ENCODE results near the gene EHHADH.

The EHHADH gene

DNA sequence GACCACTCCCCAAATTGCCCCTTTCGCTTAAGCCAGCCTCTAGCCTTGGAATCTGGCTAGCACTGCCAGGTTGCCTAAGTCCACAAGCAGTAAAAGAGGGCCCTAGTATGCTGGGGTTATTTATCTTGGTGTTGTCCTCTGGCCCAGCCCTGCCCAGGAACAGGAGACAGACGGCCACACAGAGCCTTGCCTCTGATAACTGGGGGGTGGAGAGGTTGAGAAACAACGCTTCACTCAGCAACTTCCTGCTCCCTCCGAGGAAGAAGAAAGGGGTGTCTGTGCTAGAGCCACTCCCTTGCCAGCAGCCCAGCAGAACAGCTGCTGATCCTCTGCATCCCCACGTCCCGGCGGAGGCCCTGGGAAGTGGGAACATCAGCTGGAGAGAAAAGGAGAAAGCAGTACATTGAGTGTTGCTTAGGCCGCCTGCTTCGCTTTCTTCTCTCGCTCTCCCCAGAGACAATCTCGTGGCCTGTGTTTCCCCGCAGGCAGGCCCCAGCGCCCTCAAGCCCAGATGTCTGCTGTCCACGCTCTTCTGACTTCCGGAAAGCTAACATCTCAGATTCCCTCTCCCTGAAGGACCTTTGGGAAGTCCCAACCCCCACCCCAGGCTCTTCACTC lies 78.4 kb downstream of the EHHADH start:
- Histone ChIP-seq H4K20me1 (ENCODE audit: insufficient read depth) (no peaks in the 10 kb centered on the region), H3K4me3 (IDR thresholded peaks at IDR 0.05; ENCODE audit: insufficient read depth, low read depth, low read length) (no peak overlapping the region), H3K4me1 (ENCODE audit: low read depth, poor library complexity, severe bottlenecking) (no peaks in the 10 kb centered on the region), H3K27ac (no peak overlapping the region), H3K9ac (no peak overlapping the region), H3K27me3 (ENCODE audit: insufficient read depth, low read depth) (no peaks in the 10 kb centered on the region), H3K4me2 (no peak overlapping the region), H3K79me2 (ENCODE audit: insufficient read depth, low read depth) (no peaks in the 10 kb centered on the region), H3K36me3 (ENCODE audit: insufficient read depth) (no peaks in the 10 kb centered on the region), H2AFZ (ENCODE audit: low read depth) (no peak overlapping the region)
- TF ChIP-seq, protein P1, sequence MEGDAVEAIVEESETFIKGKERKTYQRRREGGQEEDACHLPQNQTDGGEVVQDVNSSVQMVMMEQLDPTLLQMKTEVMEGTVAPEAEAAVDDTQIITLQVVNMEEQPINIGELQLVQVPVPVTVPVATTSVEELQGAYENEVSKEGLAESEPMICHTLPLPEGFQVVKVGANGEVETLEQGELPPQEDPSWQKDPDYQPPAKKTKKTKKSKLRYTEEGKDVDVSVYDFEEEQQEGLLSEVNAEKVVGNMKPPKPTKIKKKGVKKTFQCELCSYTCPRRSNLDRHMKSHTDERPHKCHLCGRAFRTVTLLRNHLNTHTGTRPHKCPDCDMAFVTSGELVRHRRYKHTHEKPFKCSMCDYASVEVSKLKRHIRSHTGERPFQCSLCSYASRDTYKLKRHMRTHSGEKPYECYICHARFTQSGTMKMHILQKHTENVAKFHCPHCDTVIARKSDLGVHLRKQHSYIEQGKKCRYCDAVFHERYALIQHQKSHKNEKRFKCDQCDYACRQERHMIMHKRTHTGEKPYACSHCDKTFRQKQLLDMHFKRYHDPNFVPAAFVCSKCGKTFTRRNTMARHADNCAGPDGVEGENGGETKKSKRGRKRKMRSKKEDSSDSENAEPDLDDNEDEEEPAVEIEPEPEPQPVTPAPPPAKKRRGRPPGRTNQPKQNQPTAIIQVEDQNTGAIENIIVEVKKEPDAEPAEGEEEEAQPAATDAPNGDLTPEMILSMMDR (conservative IDR thresholded peaks at IDR 0.05; ENCODE audit: low read depth, low read length), result no peak

GRCh38 chr3:185172086-185173049 lies 81.5 kb downstream of the EHHADH start:
- Histone ChIP-seq H4K20me1 (ENCODE audit: insufficient read depth) (no peaks in the 10 kb centered on the region), H3K4me1 (ENCODE audit: low read depth, poor library complexity, severe bottlenecking) (no peaks in the 10 kb centered on the region), H3K36me3 (ENCODE audit: insufficient read depth) (no peaks in the 10 kb centered on the region), H3K4me3 (IDR thresholded peaks at IDR 0.05; ENCODE audit: insufficient read depth, low read depth, low read length) (no peak overlapping the region), H3K27ac (no peak overlapping the region), H3K9ac (no peak overlapping the region), H3K27me3 (ENCODE audit: insufficient read depth, low read depth) (no peaks in the 10 kb centered on the region), H3K4me2 (no peak overlapping the region), H2AFZ (ENCODE audit: low read depth) (no peak overlapping the region), H3K79me2 (ENCODE audit: insufficient read depth, low read depth) (no peaks in the 10 kb centered on the region)
- TF ChIP-seq, protein P1 (conservative IDR thresholded peaks at IDR 0.05; ENCODE audit: low read depth, low read length), result no peak

DNA sequence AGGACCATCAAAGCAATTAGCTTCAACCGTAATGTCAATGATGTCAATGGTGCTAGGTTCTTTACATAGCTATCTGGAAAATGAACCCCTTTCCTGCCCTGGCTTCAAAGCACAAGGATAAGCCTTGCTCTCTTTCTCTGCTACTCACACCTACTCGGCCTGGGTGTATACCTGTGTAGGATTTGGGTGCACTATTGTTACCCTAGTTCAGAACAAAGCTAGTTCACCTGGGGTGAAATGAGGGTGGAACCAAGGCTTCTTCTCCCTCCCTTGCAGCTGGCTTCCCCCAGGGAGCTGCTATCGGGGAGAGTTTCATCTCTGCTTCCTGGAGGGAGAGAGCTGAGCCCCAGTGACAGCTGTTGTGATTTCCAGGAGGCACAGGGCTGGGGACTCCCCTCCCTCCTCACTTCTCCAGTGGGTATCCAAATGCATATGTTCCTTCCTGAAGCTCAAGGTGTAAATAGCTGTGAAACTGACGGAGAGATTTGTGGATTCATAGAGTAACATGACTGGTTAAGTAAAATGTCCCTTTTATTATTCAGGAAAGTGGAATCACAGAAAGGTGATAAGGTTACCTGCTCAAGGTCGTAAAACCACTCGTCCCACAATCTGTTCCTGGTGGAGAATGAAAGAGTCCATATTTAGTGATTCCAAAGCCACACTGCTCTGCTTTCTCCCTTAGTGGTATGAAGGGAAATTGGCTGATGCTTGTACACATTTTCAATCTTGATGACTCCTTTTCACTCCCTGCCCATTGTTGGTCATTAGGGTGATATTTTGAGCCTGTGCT lies 89.2 kb downstream of the EHHADH start:
- H3K4me1 ChIP-seq (ENCODE audit: low read depth, poor library complexity, severe bottlenecking), result no peaks in the 10 kb centered on the region
- TF ChIP-seq, protein P1 (conservative IDR thresholded peaks at IDR 0.05; ENCODE audit: low read depth, low read length), result no peak
- no peak overlapping the region for H3K27ac ChIP-seq
- no peaks in the 10 kb centered on the region for H3K27me3 ChIP-seq (ENCODE audit: insufficient read depth, low read depth)
- H2AFZ ChIP-seq (ENCODE audit: low read depth), result no peak overlapping the region
- H3K4me3 ChIP-seq (IDR thresholded peaks at IDR 0.05; ENCODE audit: insufficient read depth, low read depth, low read length), result no peak overlapping the region
- no peaks in the 10 kb centered on the region for H3K79me2 ChIP-seq (ENCODE audit: insufficient read depth, low read depth)
- no peaks in the 10 kb centered on the region for H3K36me3 ChIP-seq (ENCODE audit: insufficient read depth)
- no peaks in the 10 kb centered on the region for H4K20me1 ChIP-seq (ENCODE audit: insufficient read depth)
- no peak overlapping the region for H3K9ac ChIP-seq
- H3K4me2 ChIP-seq, result no peak overlapping the region

DNA sequence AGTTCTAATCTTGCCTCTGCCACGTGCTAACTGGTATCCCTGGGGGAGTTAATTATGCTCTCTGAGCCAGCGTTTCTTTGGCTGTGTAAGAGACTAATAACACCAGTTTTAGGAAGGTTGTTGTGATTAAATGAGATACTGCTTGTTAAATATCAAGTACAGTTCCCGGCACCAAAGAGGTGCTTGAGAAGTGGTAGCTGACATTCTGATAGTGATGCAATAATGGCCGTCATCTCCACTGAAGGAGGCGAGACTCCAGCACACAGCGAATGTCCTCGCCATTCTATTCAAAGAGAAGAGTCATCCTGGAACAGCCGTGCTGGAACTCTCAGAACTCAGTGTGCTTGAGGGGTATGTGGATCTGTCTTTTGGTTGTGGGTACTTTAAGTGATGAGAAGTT lies 91.2 kb downstream of the EHHADH start:
- Histone ChIP-seq H3K4me2 (no peak overlapping the region), H3K4me1 (ENCODE audit: low read depth, poor library complexity, severe bottlenecking) (no peaks in the 10 kb centered on the region), H3K27ac (no peak overlapping the region), H3K36me3 (ENCODE audit: insufficient read depth) (no peaks in the 10 kb centered on the region), H3K27me3 (ENCODE audit: insufficient read depth, low read depth) (no peaks in the 10 kb centered on the region), H3K9ac (no peak overlapping the region), H2AFZ (ENCODE audit: low read depth) (no peak overlapping the region), H3K79me2 (ENCODE audit: insufficient read depth, low read depth) (no peaks in the 10 kb centered on the region), H3K4me3 (IDR thresholded peaks at IDR 0.05; ENCODE audit: insufficient read depth, low read depth, low read length) (no peak overlapping the region), H4K20me1 (ENCODE audit: insufficient read depth) (no peaks in the 10 kb centered on the region)
- TF ChIP-seq, protein P1 (conservative IDR thresholded peaks at IDR 0.05; ENCODE audit: low read depth, low read length), result no peak
